Lower lobe of right lung (tissue), 2 donors: ENCODE data around the gene PDZD2. TPM values are rescaled to one million over a fixed set of nuclear protein-coding genes. Genes with fewer than 3 reads are reported as not detected.
"Not testable (repeated sequence)": the region's sequence is repeated elsewhere in the genome, so short reads cannot be mapped to it uniquely, and the experiment has no call there.

Experiments
- ATAC-seq, 2 donors: fragments of 200-7000 bp; cut with Tn5 transposase; one replicate each; pipeline ENCODE4 v1.9.1; 2020 to 2022; ENCODE audit warnings: mild to moderate bottlenecking in 2 of 2, moderate library complexity in 2 of 2
- DNase-seq: peaks from one replicate; pipeline ENCODE4 v3.0.0-alpha.2; 2020
- H3K27ac ChIP-seq: fragments of 200-600 bp; one replicate; pipeline ENCODE4 v1.8.0; 2022
- H3K27me3 ChIP-seq: fragments of 200-600 bp; one replicate; pipeline ENCODE4 v1.8.0; 2022; ENCODE audit warnings: low read depth
- H3K36me3 ChIP-seq: fragments of 200-600 bp; one replicate; pipeline ENCODE4 v1.8.0; 2022; ENCODE audit warnings: mild to moderate bottlenecking
- H3K4me1 ChIP-seq: fragments of 200-600 bp; one replicate; pipeline ENCODE4 v1.8.0; 2022
- H3K4me3 ChIP-seq: fragments of 200-600 bp; one replicate; pipeline ENCODE4 v1.8.0; 2022; ENCODE audit warnings: mild to moderate bottlenecking
- H3K9me3 ChIP-seq: fragments of 200-600 bp; one replicate; pipeline ENCODE4 v1.8.0; 2022
- CTCF ChIP-seq: fragments of 200-600 bp; IDR thresholded peaks from one replicate; pipeline ENCODE4 v1.8.0; 2022; ENCODE audit warnings: antibody characterized with exemption, mild to moderate bottlenecking
- intact Hi-C: fragments of 100-400 bp; cut with DNase I; formaldehyde crosslinking; loops from one replicate; pipeline ENCODE4 v1.11.0; 2022
- total RNA-seq: library from RNA; stranded (reverse); fragmentation: NEBNext Ultra II Directional; extraction: Animal tissue kit (Norgen Biotek cat#: 25700); gene quantifications from one replicate; pipeline ENCODE4 v1.2.1, GENCODE V29; 2021
- donor health status: DM: no; HTN: yes; CAD: no; lungs with severe emphysema.

The PDZD2 gene
- total RNA-seq, 1 donor from 2014 or later: 67.8 TPM

- Histone ChIP-seq H3K27ac (no peak overlapping the region), H3K27me3 (no peaks in the 10 kb centered on the region), H3K4me3 (no peak overlapping the region), H3K4me1 (no peaks in the 10 kb centered on the region), H3K36me3 (no peaks in the 10 kb centered on the region), H3K9me3 (no peaks in the 10 kb centered on the region)
- ATAC-seq: no peak
- intact Hi-C loops: no loop called here
- DNase-seq: no peak
- TF ChIP-seq CTCF: no peak
Observed at GRCh38 chr5:31688515-31689092, 49.7 kb downstream of the PDZD2 start.

GRCh38 chr5:31691408-31691807 is 52.5 kb downstream of the PDZD2 start:
- H3K9me3 ChIP-seq, H3K4me3 ChIP-seq, H3K4me1 ChIP-seq, ATAC-seq, H3K36me3 ChIP-seq, H3K27me3 ChIP-seq, H3K27ac ChIP-seq, DNase-seq, intact Hi-C loops: not testable (repeated sequence)

GRCh38 chr5:31692561-31693221 is 53.8 kb downstream of the PDZD2 start:
- H3K27me3 ChIP-seq: no peaks in the 10 kb centered on the region
- no peak for ATAC-seq
- H3K36me3 ChIP-seq: no peaks in the 10 kb centered on the region
- intact Hi-C loops: no loop called here
- TF ChIP-seq CTCF: no peak
- no peaks in the 10 kb centered on the region for H3K4me1 ChIP-seq
- H3K27ac ChIP-seq: no peak overlapping the region
- H3K4me3 ChIP-seq: no peak overlapping the region
- no peaks in the 10 kb centered on the region for H3K9me3 ChIP-seq
- no peak for DNase-seq

GRCh38 chr5:31698673-31699072 is 59.7 kb downstream of the PDZD2 start:
- DNase-seq (no peak), ATAC-seq (no peak)
- H3K27ac ChIP-seq: no peak overlapping the region
- no peaks in the 10 kb centered on the region for H3K4me1 ChIP-seq
- no peaks in the 10 kb centered on the region for H3K36me3 ChIP-seq
- no peaks in the 10 kb centered on the region for H3K27me3 ChIP-seq
- TF ChIP-seq CTCF: no peak
- intact Hi-C loops: no loop called here
- no peaks in the 10 kb centered on the region for H3K9me3 ChIP-seq
- H3K4me3 ChIP-seq: no peak overlapping the region

DNA sequence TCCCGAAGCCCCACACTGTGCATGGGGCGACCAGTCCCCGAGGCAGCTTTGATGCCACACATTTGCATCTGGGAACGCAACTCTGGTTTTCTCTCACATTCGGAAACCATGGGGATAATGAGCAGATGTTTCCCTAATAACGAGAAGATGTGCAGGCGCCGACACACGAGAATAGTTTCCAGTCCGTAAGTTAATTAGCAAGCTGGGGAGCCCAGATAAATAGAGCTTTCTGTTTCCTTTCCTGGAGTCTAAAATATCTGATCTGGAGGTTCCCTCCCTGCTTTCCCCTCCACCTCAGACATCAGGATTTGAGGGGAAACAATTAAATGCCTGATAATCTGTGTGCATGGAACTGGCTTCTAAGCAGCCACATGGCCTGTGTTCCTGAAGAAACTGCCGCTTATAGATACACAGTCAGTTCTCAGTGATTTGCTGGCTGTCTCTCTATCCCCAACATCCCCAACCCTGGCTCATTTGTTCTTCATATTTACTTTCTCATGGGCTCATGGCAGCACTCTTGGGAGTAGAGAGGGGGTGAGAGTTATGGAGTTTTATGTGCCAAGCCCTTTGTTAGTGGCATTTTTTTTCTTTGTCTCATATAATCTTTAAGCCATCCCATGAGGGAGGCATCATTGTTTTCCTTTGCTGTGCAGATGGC is 62.8 kb downstream of the PDZD2 start:
- intact Hi-C loops: no loop called here
- H3K9me3 ChIP-seq: no peaks in the 10 kb centered on the region
- no peaks in the 10 kb centered on the region for H3K27me3 ChIP-seq
- no peak overlapping the region for H3K4me3 ChIP-seq
- no peak for ATAC-seq
- H3K36me3 ChIP-seq: no peaks in the 10 kb centered on the region
- no peak for TF ChIP-seq CTCF
- no peaks in the 10 kb centered on the region for H3K4me1 ChIP-seq
- H3K27ac ChIP-seq: no peak overlapping the region
- DNase-seq: no peak

DNA sequence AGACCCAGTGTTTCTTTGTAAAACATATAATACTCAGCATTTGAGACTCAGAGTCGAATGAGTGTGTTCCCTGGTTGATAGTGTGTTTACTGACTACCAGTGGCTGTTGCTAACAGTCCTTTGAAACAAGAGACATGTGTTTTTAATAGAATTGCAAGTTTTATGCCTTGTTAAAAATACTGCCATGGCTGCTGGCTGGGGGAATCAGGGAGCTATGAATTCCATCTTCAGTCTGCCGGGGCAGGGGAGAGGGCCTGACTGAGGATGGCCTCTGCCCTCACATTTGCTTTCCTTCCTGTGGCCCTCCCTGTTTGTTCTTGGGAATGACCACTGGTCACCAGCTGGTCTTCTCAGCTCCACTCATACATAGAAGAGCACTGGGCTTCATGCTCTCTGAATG is 63.8 kb downstream of the PDZD2 start:
- no peak overlapping the region for H3K27ac ChIP-seq
- DNase-seq: no peak
- no peak for ATAC-seq

More for the DNA sequence above, 63.8 kb downstream of the PDZD2 start:
- H3K9me3 ChIP-seq: no peaks in the 10 kb centered on the region
- H3K36me3 ChIP-seq: no peaks in the 10 kb centered on the region
- TF ChIP-seq CTCF: no peak
- no peak overlapping the region for H3K4me3 ChIP-seq
- no peaks in the 10 kb centered on the region for H3K4me1 ChIP-seq
- intact Hi-C loops: no loop called here
- H3K27me3 ChIP-seq: no peaks in the 10 kb centered on the region
